Measurements from ENCODE around the gene TGFA. TPM values are rescaled to one million over a fixed set of nuclear protein-coding genes. Genes with fewer than 3 reads are reported as not detected.

TGFA gene
- total RNA-seq, 4 donors from 2014 or later, result 15.8 to 75.8 (median 52.0) TPM

GRCh38 chr2:70496819-70497218 lies 56.8 kb downstream of the TGFA start:
- intact Hi-C loops (cut with DNase I), result no loop called here
- no peak for DNase-seq
- Histone ChIP-seq H3K9me3 (no peaks in the 10 kb centered on the region), H3K36me3 (peaks cover 0 to 6% (median 0%) of the 10 kb centered on the region in 3 donors), H3K27ac (no peak overlapping the region), H3K4me1 (peaks cover 0 to 6% (median 0%) of the 10 kb centered on the region in 3 donors), H3K4me3 (no peak overlapping the region), H3K27me3 (no peaks in the 10 kb centered on the region)
- TF ChIP-seq POLR2A (IDR thresholded peaks at IDR 0.05) (no peak), CTCF (IDR thresholded peaks at IDR 0.05) (no peak)
- WGBS, 2 donors, result 56 to 66% methylated on average over 5 of the region's 5 CpGs

- TF ChIP-seq CTCF (IDR thresholded peaks at IDR 0.05) (no peak), POLR2A (IDR thresholded peaks at IDR 0.05) (no peak)
- Histone ChIP-seq H3K4me1 (no peaks in the 10 kb centered on the region), H3K9me3 (no peaks in the 10 kb centered on the region), H3K36me3 (peaks cover 0 to 6% (median 0%) of the 10 kb centered on the region in 3 donors), H3K27me3 (no peaks in the 10 kb centered on the region), H3K27ac (no peak overlapping the region), H3K4me3 (no peak overlapping the region)
- intact Hi-C loops (cut with DNase I), result no loop called here
- 88% methylated on average over 3 of the region's 3 CpGs for WGBS, 2 donors
- no peak for DNase-seq
These were observed 59.2 kb downstream of the TGFA start for GRCh38 chr2:70494293-70494886.

GRCh38 chr2:70490381-70490780 lies 63.2 kb downstream of the TGFA start:
- Histone ChIP-seq H3K36me3 (peaks cover 0 to 6% (median 0%) of the 10 kb centered on the region in 3 donors), H3K27me3 (no peaks in the 10 kb centered on the region), H3K4me3 (no peak overlapping the region), H3K27ac (no peak overlapping the region), H3K9me3 (no peaks in the 10 kb centered on the region), H3K4me1 (no peaks in the 10 kb centered on the region)
- intact Hi-C loops (cut with DNase I), result no loop called here
- no peak for DNase-seq
- 63 to 64% methylated on average over 5 of the region's 5 CpGs for WGBS, 2 donors
- TF ChIP-seq POLR2A (IDR thresholded peaks at IDR 0.05) (no peak), CTCF (IDR thresholded peaks at IDR 0.05) (no peak)

GRCh38 chr2:70489165-70489564 lies 64.5 kb downstream of the TGFA start:
- Histone ChIP-seq H3K27ac (no peak overlapping the region), H3K36me3 (peaks cover 0 to 6% (median 0%) of the 10 kb centered on the region in 3 donors), H3K4me3 (no peak overlapping the region), H3K9me3 (no peaks in the 10 kb centered on the region), H3K27me3 (no peaks in the 10 kb centered on the region), H3K4me1 (no peaks in the 10 kb centered on the region)
- no peak for DNase-seq
- TF ChIP-seq POLR2A (IDR thresholded peaks at IDR 0.05) (no peak), CTCF (IDR thresholded peaks at IDR 0.05) (no peak)
- intact Hi-C loops (cut with DNase I), result no loop called here
- WGBS, 2 donors, result 68 to 78% methylated on average over 6 to 10 of the region's 10 CpGs

- Histone ChIP-seq H3K36me3 (no peaks in the 10 kb centered on the region), H3K27me3 (no peaks in the 10 kb centered on the region), H3K27ac (no peak overlapping the region), H3K9me3 (peaks cover 0 to 8% (median 0%) of the 10 kb centered on the region in 3 donors), H3K4me3 (no peak overlapping the region), H3K4me1 (no peaks in the 10 kb centered on the region)
- DNase-seq, result no peak
- no peak for TF ChIP-seq POLR2A (IDR thresholded peaks at IDR 0.05)
- TF ChIP-seq CTCF (IDR thresholded peaks at IDR 0.05), result no peak
- intact Hi-C loops (cut with DNase I), result no loop called here
- 73 to 79% methylated on average over 1 of the region's 1 CpG for WGBS, 2 donors
These were observed 69.5 kb downstream of the TGFA start for GRCh38 chr2:70484086-70484485.
